Breast epithelium (tissue), 3 donors: ENCODE results near the gene CEP78.

Experiments used
- POLR2A ChIP-seq: fragments of 450-650 bp; IDR thresholded peaks from one replicate; pipeline ENCODE4 v1.6.1; 2016; ENCODE audit warnings: antibody characterized with exemption, mild to moderate bottlenecking, moderate library complexity
- POLR2AphosphoS5 ChIP-seq, 3 donors: sonication (generic); formaldehyde crosslinking; IDR thresholded peaks; one replicate each; pipeline ENCODE4 v1.6.1; 2017; ENCODE audit warnings: antibody characterized with exemption in 3 of 3
- TF ChIP-seq, protein P1 (sequence below), 3 donors: fragments of 450-650 bp; IDR thresholded peaks; one replicate each; pipeline ENCODE4 v1.5.1; 2016 to 2017; ENCODE audit warnings: antibody characterized with exemption in 3 of 3, mild to moderate bottlenecking in 3 of 3, moderate library complexity in 3 of 3

DNA sequence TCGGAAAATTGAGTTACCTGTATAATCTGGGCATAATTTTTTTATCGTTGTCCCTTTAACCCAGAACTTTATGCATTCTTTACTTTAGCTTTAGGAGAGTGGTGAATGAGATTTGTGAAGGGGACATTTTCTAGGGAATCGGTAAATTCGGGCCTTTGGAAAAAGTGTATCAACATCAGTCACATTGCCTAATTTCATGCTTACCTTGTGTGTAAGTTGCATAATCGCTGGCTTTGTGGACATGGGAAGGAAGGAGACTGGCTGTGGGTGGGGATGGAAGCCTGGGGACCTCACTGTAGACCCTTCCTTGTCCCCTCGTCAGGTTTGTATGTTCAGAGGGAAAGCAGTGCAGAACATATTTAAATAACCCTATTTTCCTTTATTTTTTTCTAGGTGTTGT is 64.3 kb downstream of the CEP78 start:
- TF ChIP-seq POLR2AphosphoS5 (IDR thresholded peaks at IDR 0.05) = no peak
- TF ChIP-seq, protein P1, sequence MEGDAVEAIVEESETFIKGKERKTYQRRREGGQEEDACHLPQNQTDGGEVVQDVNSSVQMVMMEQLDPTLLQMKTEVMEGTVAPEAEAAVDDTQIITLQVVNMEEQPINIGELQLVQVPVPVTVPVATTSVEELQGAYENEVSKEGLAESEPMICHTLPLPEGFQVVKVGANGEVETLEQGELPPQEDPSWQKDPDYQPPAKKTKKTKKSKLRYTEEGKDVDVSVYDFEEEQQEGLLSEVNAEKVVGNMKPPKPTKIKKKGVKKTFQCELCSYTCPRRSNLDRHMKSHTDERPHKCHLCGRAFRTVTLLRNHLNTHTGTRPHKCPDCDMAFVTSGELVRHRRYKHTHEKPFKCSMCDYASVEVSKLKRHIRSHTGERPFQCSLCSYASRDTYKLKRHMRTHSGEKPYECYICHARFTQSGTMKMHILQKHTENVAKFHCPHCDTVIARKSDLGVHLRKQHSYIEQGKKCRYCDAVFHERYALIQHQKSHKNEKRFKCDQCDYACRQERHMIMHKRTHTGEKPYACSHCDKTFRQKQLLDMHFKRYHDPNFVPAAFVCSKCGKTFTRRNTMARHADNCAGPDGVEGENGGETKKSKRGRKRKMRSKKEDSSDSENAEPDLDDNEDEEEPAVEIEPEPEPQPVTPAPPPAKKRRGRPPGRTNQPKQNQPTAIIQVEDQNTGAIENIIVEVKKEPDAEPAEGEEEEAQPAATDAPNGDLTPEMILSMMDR (IDR thresholded peaks at IDR 0.05) = no peak
- TF ChIP-seq POLR2A = no peak
